Loucy (cell line): Measurements from ENCODE around the gene MAVS.

Source experiments
- H2AFZ ChIP-seq: fragments of 200-600 bp; sonication (generic); 2 replicates; pipeline ENCODE4 v1.6.0; 2016; ENCODE audit warnings: antibody characterized with exemption, mild to moderate bottlenecking, low read length, moderate library complexity
- H3F3A ChIP-seq: fragments of 200-600 bp; 2 replicates; pipeline ENCODE4 v1.6.0; 2016; ENCODE audit warnings: antibody characterized with exemption, low read depth, mild to moderate bottlenecking
- H3K27me3 ChIP-seq: fragments of 200-600 bp; sonication (generic); 2 replicates; pipeline ENCODE4 v1.6.1; 2014; ENCODE audit warnings: low read length, mild to moderate bottlenecking; ENCODE audit not compliant: insufficient read depth, poor library complexity, severe bottlenecking
- H3K36me3 ChIP-seq: fragments of 200-600 bp; sonication (generic); 2 replicates; pipeline ENCODE4 v1.6.1; 2016; ENCODE audit warnings: low read length; ENCODE audit not compliant: insufficient read depth
- H3K4me1 ChIP-seq: fragments of 200-600 bp; sonication (generic); 2 replicates; pipeline ENCODE4 v1.5.1; 2014; ENCODE audit warnings: low read length, mild to moderate bottlenecking; ENCODE audit not compliant: insufficient read depth, poor library complexity, severe bottlenecking
- H3K4me2 ChIP-seq: fragments of 200-600 bp; sonication (generic); 2 replicates; pipeline ENCODE4 v1.6.0; 2014; ENCODE audit warnings: antibody characterized with exemption, low read length, low read depth, mild to moderate bottlenecking; ENCODE audit not compliant: poor library complexity, severe bottlenecking
- H3K4me3 ChIP-seq: fragments of 200-600 bp; sonication (generic); 2 replicates; pipeline ENCODE4 v1.5.1; 2014; ENCODE audit warnings: low read length, mild to moderate bottlenecking, mixed read lengths; ENCODE audit not compliant: poor library complexity, severe bottlenecking
- H3K79me2 ChIP-seq: fragments of 200-600 bp; sonication (generic); 2 replicates; pipeline ENCODE4 v1.6.1; 2014; ENCODE audit warnings: low read length; ENCODE audit not compliant: insufficient read depth
- H3K9ac ChIP-seq: fragments of 200-600 bp; sonication (generic); 2 replicates; pipeline ENCODE4 v1.6.0; 2014; ENCODE audit warnings: mild to moderate bottlenecking, low read depth, low read length, moderate library complexity; ENCODE audit not compliant: poor library complexity, severe bottlenecking
- H3K9me2 ChIP-seq: fragments of 200-600 bp; sonication (generic); replicated peaks from 2 replicates; pipeline ENCODE4 v1.6.1; 2016; ENCODE audit warnings: low read depth, low read length, mixed read lengths
- H3K9me3 ChIP-seq: fragments of 200-600 bp; sonication (generic); 2 replicates; pipeline ENCODE4 v1.6.1; 2014; ENCODE audit warnings: mild to moderate bottlenecking, antibody characterized with exemption, low read length, low read depth; ENCODE audit not compliant: insufficient read depth
- H4K20me1 ChIP-seq: fragments of 200-600 bp; sonication (generic); 2 replicates; pipeline ENCODE4 v1.6.0; 2014; ENCODE audit warnings: antibody characterized with exemption, low read length, mild to moderate bottlenecking; ENCODE audit not compliant: insufficient read depth, poor library complexity, severe bottlenecking
- CTCF ChIP-seq: fragments of 200-600 bp; sonication (generic); conservative IDR thresholded peaks from 2 replicates; pipeline ENCODE4 v1.5.1; 2014; ENCODE audit warnings: mild to moderate bottlenecking, antibody characterized with exemption, low read length
- EZH2phosphoT487 ChIP-seq: fragments of 200-600 bp; IDR thresholded peaks from 2 replicates; pipeline ENCODE4 v1.6.1; 2018; ENCODE audit warnings: antibody characterized with exemption, mild to moderate bottlenecking, moderate library complexity, borderline replicate concordance

Gene MAVS

GRCh38 chr20:3848565-3848964, 1.9 kb downstream of the MAVS start:
- H2AFZ ChIP-seq: no peak overlapping the region
- H3K4me2 ChIP-seq: peak overlapping the region; percentile 89
- TF ChIP-seq CTCF (no peak), EZH2phosphoT487 (no peak)
- no peaks in the 10 kb centered on the region for H3K9me2 ChIP-seq
- peak overlapping the region; percentile 91 for H3K9ac ChIP-seq
- no peaks in the 10 kb centered on the region for H3F3A ChIP-seq
- H3K27me3 ChIP-seq: no peaks in the 10 kb centered on the region
- H3K79me2 ChIP-seq: peaks cover 31% of the 10 kb centered on the region
- peaks cover 17% of the 10 kb centered on the region for H4K20me1 ChIP-seq
- H3K9me3 ChIP-seq: no peaks in the 10 kb centered on the region
- H3K4me1 ChIP-seq: peaks cover 12% of the 10 kb centered on the region
- H3K4me3 ChIP-seq: no peak overlapping the region
- H3K36me3 ChIP-seq: no peaks in the 10 kb centered on the region

- Histone ChIP-seq H3K27me3 (no peaks in the 10 kb centered on the region), H3F3A (no peaks in the 10 kb centered on the region), H3K4me3 (no peak overlapping the region), H3K36me3 (peaks cover 12% of the 10 kb centered on the region; the same call in 1 of the 2 replicates), H2AFZ (no peak overlapping the region), H3K4me2 (no peak overlapping the region), H4K20me1 (no peaks in the 10 kb centered on the region), H3K79me2 (0 out of 2 replicates have a peak, but pooled peaks cover 4% of the 10 kb centered on the region), H3K9me3 (no peaks in the 10 kb centered on the region), H3K9ac (no peak overlapping the region), H3K9me2 (no peaks in the 10 kb centered on the region), H3K4me1 (no peaks in the 10 kb centered on the region)
- no peak for TF ChIP-seq EZH2phosphoT487
- TF ChIP-seq CTCF: no peak
Observed at GRCh38 chr20:3854462-3854871, 7.8 kb downstream of the MAVS start.

GRCh38 chr20:3857405-3857804, 10.8 kb downstream of the MAVS start:
- no peak overlapping the region for H3K9ac ChIP-seq
- H3K36me3 ChIP-seq: peaks cover 22% of the 10 kb centered on the region
- H3K79me2 ChIP-seq: no peaks in the 10 kb centered on the region

More at GRCh38 chr20:3857405-3857804, 10.8 kb downstream of the MAVS start:
- H3K27me3 ChIP-seq: no peaks in the 10 kb centered on the region
- H3K4me1 ChIP-seq: no peaks in the 10 kb centered on the region
- H3K4me2 ChIP-seq: no peak overlapping the region
- no peaks in the 10 kb centered on the region for H3K9me3 ChIP-seq
- H3F3A ChIP-seq: no peaks in the 10 kb centered on the region
- no peaks in the 10 kb centered on the region for H3K9me2 ChIP-seq
- TF ChIP-seq EZH2phosphoT487 (no peak), CTCF (no peak)
- H2AFZ ChIP-seq: no peak overlapping the region
- no peaks in the 10 kb centered on the region for H4K20me1 ChIP-seq
- H3K4me3 ChIP-seq: no peak overlapping the region
